Measurements from ENCODE around the gene PINK1.

GRCh38 chr1:20666804-20667203 lies 33.5 kb downstream of the PINK1 start:
- TF ChIP-seq CTCF (IDR thresholded peaks at IDR 0.05) (no peak), POLR2A (IDR thresholded peaks at IDR 0.05) (no peak)
